ENCODE data around the gene ARHGAP6.

ARHGAP6 gene

GRCh38 chrX:11472381-11472780 lies 193.3 kb downstream of the ARHGAP6 start:
- TF ChIP-seq, protein P1, sequence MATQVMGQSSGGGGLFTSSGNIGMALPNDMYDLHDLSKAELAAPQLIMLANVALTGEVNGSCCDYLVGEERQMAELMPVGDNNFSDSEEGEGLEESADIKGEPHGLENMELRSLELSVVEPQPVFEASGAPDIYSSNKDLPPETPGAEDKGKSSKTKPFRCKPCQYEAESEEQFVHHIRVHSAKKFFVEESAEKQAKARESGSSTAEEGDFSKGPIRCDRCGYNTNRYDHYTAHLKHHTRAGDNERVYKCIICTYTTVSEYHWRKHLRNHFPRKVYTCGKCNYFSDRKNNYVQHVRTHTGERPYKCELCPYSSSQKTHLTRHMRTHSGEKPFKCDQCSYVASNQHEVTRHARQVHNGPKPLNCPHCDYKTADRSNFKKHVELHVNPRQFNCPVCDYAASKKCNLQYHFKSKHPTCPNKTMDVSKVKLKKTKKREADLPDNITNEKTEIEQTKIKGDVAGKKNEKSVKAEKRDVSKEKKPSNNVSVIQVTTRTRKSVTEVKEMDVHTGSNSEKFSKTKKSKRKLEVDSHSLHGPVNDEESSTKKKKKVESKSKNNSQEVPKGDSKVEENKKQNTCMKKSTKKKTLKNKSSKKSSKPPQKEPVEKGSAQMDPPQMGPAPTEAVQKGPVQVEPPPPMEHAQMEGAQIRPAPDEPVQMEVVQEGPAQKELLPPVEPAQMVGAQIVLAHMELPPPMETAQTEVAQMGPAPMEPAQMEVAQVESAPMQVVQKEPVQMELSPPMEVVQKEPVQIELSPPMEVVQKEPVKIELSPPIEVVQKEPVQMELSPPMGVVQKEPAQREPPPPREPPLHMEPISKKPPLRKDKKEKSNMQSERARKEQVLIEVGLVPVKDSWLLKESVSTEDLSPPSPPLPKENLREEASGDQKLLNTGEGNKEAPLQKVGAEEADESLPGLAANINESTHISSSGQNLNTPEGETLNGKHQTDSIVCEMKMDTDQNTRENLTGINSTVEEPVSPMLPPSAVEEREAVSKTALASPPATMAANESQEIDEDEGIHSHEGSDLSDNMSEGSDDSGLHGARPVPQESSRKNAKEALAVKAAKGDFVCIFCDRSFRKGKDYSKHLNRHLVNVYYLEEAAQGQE (IDR thresholded peaks at IDR 0.05; ENCODE audit: insufficient replicate concordance, low read depth), result no peak
- TF ChIP-seq POLR2AphosphoS5 (IDR thresholded peaks at IDR 0.05; ENCODE audit: low read depth), result no peak
- no peak for TF ChIP-seq GABPA (IDR thresholded peaks at IDR 0.05; ENCODE audit: low read depth)
- TF ChIP-seq, protein P2, sequence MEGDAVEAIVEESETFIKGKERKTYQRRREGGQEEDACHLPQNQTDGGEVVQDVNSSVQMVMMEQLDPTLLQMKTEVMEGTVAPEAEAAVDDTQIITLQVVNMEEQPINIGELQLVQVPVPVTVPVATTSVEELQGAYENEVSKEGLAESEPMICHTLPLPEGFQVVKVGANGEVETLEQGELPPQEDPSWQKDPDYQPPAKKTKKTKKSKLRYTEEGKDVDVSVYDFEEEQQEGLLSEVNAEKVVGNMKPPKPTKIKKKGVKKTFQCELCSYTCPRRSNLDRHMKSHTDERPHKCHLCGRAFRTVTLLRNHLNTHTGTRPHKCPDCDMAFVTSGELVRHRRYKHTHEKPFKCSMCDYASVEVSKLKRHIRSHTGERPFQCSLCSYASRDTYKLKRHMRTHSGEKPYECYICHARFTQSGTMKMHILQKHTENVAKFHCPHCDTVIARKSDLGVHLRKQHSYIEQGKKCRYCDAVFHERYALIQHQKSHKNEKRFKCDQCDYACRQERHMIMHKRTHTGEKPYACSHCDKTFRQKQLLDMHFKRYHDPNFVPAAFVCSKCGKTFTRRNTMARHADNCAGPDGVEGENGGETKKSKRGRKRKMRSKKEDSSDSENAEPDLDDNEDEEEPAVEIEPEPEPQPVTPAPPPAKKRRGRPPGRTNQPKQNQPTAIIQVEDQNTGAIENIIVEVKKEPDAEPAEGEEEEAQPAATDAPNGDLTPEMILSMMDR (IDR thresholded peaks at IDR 0.05; ENCODE audit: insufficient read depth, low read length), result no peak
- TF ChIP-seq SPI1 (IDR thresholded peaks at IDR 0.05; ENCODE audit: borderline replicate concordance, low read depth), result no peak
- H3K27me3 ChIP-seq (ENCODE audit: insufficient read depth, poor library complexity, severe bottlenecking), result no peaks in the 10 kb centered on the region
- no peak for DNase-seq (ENCODE audit: low read depth in 1 of 2, low spot score in 1 of 2)

GRCh38 chrX:11470250-11470974 lies 195.3 kb downstream of the ARHGAP6 start:
- TF ChIP-seq GABPA (IDR thresholded peaks at IDR 0.05; ENCODE audit: low read depth), result no peak
- no peak for TF ChIP-seq POLR2AphosphoS5 (IDR thresholded peaks at IDR 0.05; ENCODE audit: low read depth)
- TF ChIP-seq, protein P2 (IDR thresholded peaks at IDR 0.05; ENCODE audit: insufficient read depth, low read length), result no peak
- TF ChIP-seq SPI1 (IDR thresholded peaks at IDR 0.05; ENCODE audit: borderline replicate concordance, low read depth), result no peak
- TF ChIP-seq, protein P1 (IDR thresholded peaks at IDR 0.05; ENCODE audit: insufficient replicate concordance, low read depth), result no peak
- no peak for DNase-seq (ENCODE audit: low read depth in 1 of 2, low spot score in 1 of 2)
- no peak overlapping the region for H3K4me3 ChIP-seq (replicated peaks; ENCODE audit: insufficient read depth, low read length)
- H3K27ac ChIP-seq (replicated peaks), result no peak overlapping the region
- H3K27me3 ChIP-seq (ENCODE audit: insufficient read depth, poor library complexity, severe bottlenecking), result no peaks in the 10 kb centered on the region

More at GRCh38 chrX:11472381-11472780, 193.3 kb downstream of the ARHGAP6 start:
- Histone ChIP-seq H3K4me3 (replicated peaks; ENCODE audit: insufficient read depth, low read length) (no peak overlapping the region), H3K27ac (replicated peaks) (no peak overlapping the region)

DNA sequence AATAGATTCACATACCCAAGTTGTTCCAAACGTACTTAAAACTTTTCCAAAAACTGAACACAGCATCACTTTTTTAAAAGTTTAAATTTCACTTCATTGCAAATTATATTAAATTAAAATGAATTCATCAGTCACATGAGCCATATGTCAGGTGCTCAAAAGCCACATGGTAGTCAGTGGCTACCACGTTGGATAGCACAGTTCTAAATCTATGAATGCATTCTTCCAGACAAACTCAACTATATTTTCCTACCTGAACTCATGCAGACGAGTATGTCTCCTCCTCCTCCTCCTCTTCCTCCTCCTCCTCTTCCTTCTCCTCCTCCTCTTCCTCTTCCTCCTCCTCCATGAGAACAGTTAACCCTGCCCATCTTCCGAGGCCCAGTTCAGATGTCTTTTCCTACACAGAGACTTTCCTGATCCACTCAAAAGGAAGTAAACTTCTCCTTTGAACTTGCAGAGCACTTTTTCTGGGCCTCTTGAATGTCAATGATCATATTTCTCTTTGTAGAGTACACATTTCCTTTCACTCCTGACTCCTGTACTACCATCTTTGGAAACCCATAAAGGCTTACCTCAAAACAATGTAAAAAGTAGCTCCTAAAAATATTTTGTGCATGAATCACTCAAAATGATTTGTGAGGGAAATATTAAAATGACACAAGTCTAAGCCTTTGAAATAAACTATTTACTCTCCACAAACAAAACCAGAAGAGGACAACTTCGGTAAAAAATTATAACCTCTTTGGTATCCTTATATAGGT lies 199.9 kb downstream of the ARHGAP6 start:
- H3K4me3 ChIP-seq (replicated peaks; ENCODE audit: insufficient read depth, low read length), result no peak overlapping the region
- H3K27me3 ChIP-seq (ENCODE audit: insufficient read depth, poor library complexity, severe bottlenecking), result no peaks in the 10 kb centered on the region
- no peak for DNase-seq (ENCODE audit: low read depth in 1 of 2, low spot score in 1 of 2)
- H3K27ac ChIP-seq (replicated peaks), result no peak overlapping the region
- TF ChIP-seq, protein P1 (IDR thresholded peaks at IDR 0.05; ENCODE audit: insufficient replicate concordance, low read depth), result no peak
- TF ChIP-seq POLR2AphosphoS5 (IDR thresholded peaks at IDR 0.05; ENCODE audit: low read depth) (no peak), GABPA (IDR thresholded peaks at IDR 0.05; ENCODE audit: low read depth) (no peak), SPI1 (IDR thresholded peaks at IDR 0.05; ENCODE audit: borderline replicate concordance, low read depth) (no peak)
- TF ChIP-seq, protein P2 (IDR thresholded peaks at IDR 0.05; ENCODE audit: insufficient read depth, low read length), result no peak

All from HL-60 (cell line).